ENCODE results near the gene SGO2. TPM values are rescaled to one million over a fixed set of nuclear protein-coding genes. Genes with fewer than 3 reads are reported as not detected.

SGO2 gene
- 14.5 TPM for polyA plus RNA-seq (2012; ENCODE audit: missing spikeins)

DNA sequence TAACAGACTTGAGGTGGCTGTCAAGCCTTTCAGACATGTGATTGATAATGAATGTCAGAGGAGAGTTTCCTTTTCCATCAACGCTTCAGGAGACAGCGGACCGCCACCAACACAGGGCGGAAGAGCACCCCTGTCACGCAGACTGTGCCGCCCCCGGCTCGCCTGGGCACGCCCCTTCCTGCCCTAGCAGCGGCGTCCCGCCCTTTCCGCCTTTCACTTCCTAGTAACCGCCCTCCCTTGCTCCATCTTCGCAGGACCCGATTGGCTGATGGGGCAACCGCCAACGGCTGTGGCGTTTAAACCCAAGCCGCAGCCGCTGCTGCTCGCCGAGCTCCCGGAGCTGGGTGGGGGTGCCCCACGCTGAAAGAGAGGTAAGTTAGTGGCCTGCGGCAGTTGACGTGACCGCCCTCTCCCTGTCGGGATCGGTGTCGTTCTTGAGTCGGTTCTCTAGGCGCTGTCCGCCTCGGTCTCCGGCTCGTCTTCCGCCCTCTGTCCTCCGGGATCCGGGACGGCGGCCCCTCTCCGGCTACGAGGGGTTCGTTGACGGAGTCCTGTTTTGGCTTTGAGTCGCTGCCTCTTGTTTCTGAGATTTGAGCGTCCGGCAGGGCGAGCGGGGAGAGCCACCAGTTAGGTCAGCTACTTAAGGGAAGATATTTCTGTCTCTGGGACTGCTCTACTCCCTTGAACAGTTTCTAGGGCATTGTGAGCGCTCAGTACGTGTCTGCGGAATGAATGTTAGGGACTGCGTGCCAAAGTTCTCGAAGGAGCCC lies at the start of gene SGO2:
Gene SGO2 (plus strand): TSS at position 326 of the 770 bp plus-strand sequence. CDS start 6,769 bp downstream, outside the sequence.
- FAIRE-seq: peak; percentile 100
- peak; percentile 85 for DNase-seq (ENCODE audit: insufficient read length)
- peak; percentile 88 for TF ChIP-seq POLR2A (IDR thresholded peaks at IDR 0.05; ENCODE audit: low read depth, low read length)
- TF ChIP-seq TAF1 (IDR thresholded peaks at IDR 0.05; ENCODE audit: borderline replicate concordance, low read depth, low read length): 0 out of 2 replicates have a peak, but pooled peaks have one; percentile 17
- peak; percentile 65 for TF ChIP-seq POLR2AphosphoS5 (IDR thresholded peaks at IDR 0.05; ENCODE audit: low read depth, low read length)

GRCh38 chr2:200476836-200477235 lies 49.2 kb upstream of the SGO2 start:
- FAIRE-seq (no peak), DNase-seq (ENCODE audit: insufficient read length) (no peak)
- no peak for TF ChIP-seq POLR2AphosphoS5 (IDR thresholded peaks at IDR 0.05; ENCODE audit: low read depth, low read length)

GRCh38 chr2:200477667-200478131 lies 48.3 kb upstream of the SGO2 start:
- FAIRE-seq: no peak
- DNase-seq (ENCODE audit: insufficient read length): no peak
- TF ChIP-seq POLR2A (IDR thresholded peaks at IDR 0.05; ENCODE audit: low read depth, low read length) (no peak), POLR2AphosphoS5 (IDR thresholded peaks at IDR 0.05; ENCODE audit: low read depth, low read length) (no peak), TAF1 (IDR thresholded peaks at IDR 0.05; ENCODE audit: borderline replicate concordance, low read depth, low read length) (no peak)

- no peak for TF ChIP-seq TAF1 (IDR thresholded peaks at IDR 0.05; ENCODE audit: borderline replicate concordance, low read depth, low read length)
- TF ChIP-seq POLR2AphosphoS5 (IDR thresholded peaks at IDR 0.05; ENCODE audit: low read depth, low read length): no peak
- TF ChIP-seq POLR2A (IDR thresholded peaks at IDR 0.05; ENCODE audit: low read depth, low read length): no peak
- FAIRE-seq (no peak), DNase-seq (ENCODE audit: insufficient read length) (no peak)
These were observed 46.2 kb upstream of the SGO2 start for GRCh38 chr2:200479692-200480265.

DNA sequence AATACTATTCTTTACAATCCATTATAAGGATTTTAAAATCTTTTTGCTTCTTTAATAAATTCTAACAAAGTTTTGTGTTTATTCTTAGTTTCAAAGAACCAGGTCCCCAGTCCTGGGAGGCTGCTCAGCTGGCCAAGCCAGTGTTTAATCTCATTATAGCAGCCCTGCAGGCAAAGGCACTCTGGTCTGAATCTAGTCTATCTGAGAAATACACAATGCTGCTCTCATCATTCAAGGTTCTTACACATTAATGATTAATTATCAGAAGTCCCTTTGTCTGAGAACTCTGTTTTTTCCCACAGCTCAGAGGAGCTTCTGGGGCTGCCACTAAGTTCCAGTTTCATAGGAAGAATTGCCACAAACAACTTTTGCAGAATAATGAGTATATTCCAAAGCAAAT lies 43.8 kb upstream of the SGO2 start:
- DNase-seq (ENCODE audit: insufficient read length): no peak
- TF ChIP-seq POLR2AphosphoS5 (IDR thresholded peaks at IDR 0.05; ENCODE audit: low read depth, low read length): no peak
- TF ChIP-seq POLR2A (IDR thresholded peaks at IDR 0.05; ENCODE audit: low read depth, low read length): no peak
- no peak for TF ChIP-seq TAF1 (IDR thresholded peaks at IDR 0.05; ENCODE audit: borderline replicate concordance, low read depth, low read length)
- no peak for FAIRE-seq

DNA sequence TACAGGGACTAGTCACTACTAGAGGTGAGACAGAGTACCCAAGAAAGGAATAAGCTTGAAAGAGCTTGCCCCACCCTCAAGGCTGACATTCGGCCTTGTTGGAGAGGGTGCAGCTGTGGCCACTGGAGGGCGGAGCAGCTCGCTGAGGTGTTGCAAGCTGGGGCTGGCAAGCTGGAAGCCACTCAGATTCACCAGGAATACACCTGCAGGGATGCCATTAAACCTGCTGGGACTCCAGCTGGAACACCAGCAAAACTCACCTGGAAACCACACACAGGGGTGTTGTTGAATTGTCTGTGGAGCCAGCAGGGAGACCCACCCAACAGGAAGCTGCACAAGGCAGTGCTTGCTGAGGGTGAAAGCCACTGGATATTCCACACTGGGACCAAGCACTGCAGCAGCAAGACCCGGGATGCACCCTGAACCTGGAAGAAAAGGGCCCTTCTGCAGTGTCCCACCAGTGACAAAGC lies 42.2 kb upstream of the SGO2 start:
- DNase-seq (ENCODE audit: insufficient read length) (peak; percentile 26), FAIRE-seq (peak; percentile 84)
- no peak for TF ChIP-seq POLR2AphosphoS5 (IDR thresholded peaks at IDR 0.05; ENCODE audit: low read depth, low read length)
- no peak for TF ChIP-seq POLR2A (IDR thresholded peaks at IDR 0.05; ENCODE audit: low read depth, low read length)
- no peak for TF ChIP-seq TAF1 (IDR thresholded peaks at IDR 0.05; ENCODE audit: borderline replicate concordance, low read depth, low read length)

- DNase-seq (ENCODE audit: insufficient read length): no peak
- no peak for TF ChIP-seq TAF1 (IDR thresholded peaks at IDR 0.05; ENCODE audit: borderline replicate concordance, low read depth, low read length)
- TF ChIP-seq POLR2A (IDR thresholded peaks at IDR 0.05; ENCODE audit: low read depth, low read length): no peak
- no peak for TF ChIP-seq POLR2AphosphoS5 (IDR thresholded peaks at IDR 0.05; ENCODE audit: low read depth, low read length)
- FAIRE-seq: no peak
These were observed 41.1 kb upstream of the SGO2 start for GRCh38 chr2:200484934-200485333.

DNA sequence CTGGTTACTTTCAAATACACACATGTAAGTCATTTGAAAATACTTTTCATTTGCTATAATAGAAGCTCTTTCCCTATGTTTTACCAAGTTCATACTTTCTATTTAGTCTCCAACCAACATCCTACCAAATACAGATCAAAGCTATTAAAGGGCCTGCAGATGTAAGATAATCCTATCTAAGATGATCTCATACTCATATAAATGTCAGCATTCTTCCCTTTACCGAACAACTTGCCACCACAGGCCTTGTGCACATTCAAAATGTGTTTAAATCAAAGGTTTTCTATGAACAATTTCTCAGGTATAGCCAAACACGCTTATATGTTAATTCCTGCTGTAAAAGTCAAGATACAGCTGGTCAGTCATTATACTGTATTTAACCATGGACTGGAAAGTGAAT lies 39.5 kb upstream of the SGO2 start:
- TF ChIP-seq TAF1 (IDR thresholded peaks at IDR 0.05; ENCODE audit: borderline replicate concordance, low read depth, low read length): no peak
- no peak for TF ChIP-seq POLR2A (IDR thresholded peaks at IDR 0.05; ENCODE audit: low read depth, low read length)
- no peak for TF ChIP-seq POLR2AphosphoS5 (IDR thresholded peaks at IDR 0.05; ENCODE audit: low read depth, low read length)
- FAIRE-seq (no peak), DNase-seq (ENCODE audit: insufficient read length) (no peak)

DNA sequence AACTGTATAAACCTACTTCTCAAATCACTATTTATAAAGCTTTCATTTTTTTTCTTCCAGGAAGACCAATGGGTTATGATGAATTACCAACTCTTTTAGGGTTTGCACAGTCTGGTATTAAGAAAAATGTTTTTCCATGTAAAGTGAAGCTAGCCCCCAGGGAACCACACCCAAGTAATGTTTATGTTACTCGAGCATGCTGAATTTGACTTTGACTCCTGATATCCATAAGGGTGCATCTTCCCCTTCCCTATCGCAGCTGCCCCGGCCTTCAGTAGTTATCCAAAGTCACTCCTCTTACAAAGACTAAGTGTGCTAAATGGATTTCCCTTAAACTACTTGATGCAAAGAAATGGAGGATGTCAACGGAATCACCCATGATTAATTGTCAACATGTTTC lies 37.8 kb upstream of the SGO2 start:
- no peak for TF ChIP-seq POLR2A (IDR thresholded peaks at IDR 0.05; ENCODE audit: low read depth, low read length)
- no peak for TF ChIP-seq POLR2AphosphoS5 (IDR thresholded peaks at IDR 0.05; ENCODE audit: low read depth, low read length)
- TF ChIP-seq TAF1 (IDR thresholded peaks at IDR 0.05; ENCODE audit: borderline replicate concordance, low read depth, low read length): no peak
- DNase-seq (ENCODE audit: insufficient read length): no peak
- no peak for FAIRE-seq

- TF ChIP-seq TAF1 (IDR thresholded peaks at IDR 0.05; ENCODE audit: borderline replicate concordance, low read depth, low read length): no peak
- TF ChIP-seq POLR2A (IDR thresholded peaks at IDR 0.05; ENCODE audit: low read depth, low read length): no peak
- no peak for TF ChIP-seq POLR2AphosphoS5 (IDR thresholded peaks at IDR 0.05; ENCODE audit: low read depth, low read length)
- FAIRE-seq: no peak
These were observed 36.0 kb upstream of the SGO2 start for GRCh38 chr2:200490001-200490400.

GRCh38 chr2:200492656-200493055 lies 33.4 kb upstream of the SGO2 start:
- TF ChIP-seq TAF1 (IDR thresholded peaks at IDR 0.05; ENCODE audit: borderline replicate concordance, low read depth, low read length) (no peak), POLR2AphosphoS5 (IDR thresholded peaks at IDR 0.05; ENCODE audit: low read depth, low read length) (no peak), POLR2A (IDR thresholded peaks at IDR 0.05; ENCODE audit: low read depth, low read length) (no peak)
- no peak for DNase-seq (ENCODE audit: insufficient read length)
- FAIRE-seq: no peak

More at GRCh38 chr2:200490001-200490400, 36.0 kb upstream of the SGO2 start:
- no peak for DNase-seq (ENCODE audit: insufficient read length)

DNA sequence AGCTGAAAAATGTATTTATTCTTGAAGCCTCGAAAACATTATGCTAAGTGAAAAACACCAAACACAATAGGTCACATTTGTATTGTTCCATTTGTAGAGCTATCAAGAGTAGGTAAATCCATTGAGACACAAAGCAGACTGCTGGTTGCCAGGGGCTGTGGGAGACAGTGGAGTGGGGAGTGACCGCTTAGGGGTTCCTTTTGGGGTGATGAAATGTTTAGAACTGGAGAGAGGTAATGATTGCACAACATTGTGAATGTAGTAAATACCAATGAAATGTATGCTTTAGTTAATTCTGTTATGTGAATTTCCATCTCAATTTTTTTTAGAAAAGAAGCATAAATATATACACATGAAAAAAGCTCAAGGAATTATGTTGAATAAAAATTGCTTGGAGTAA lies 32.0 kb upstream of the SGO2 start:
- no peak for TF ChIP-seq TAF1 (IDR thresholded peaks at IDR 0.05; ENCODE audit: borderline replicate concordance, low read depth, low read length)
- TF ChIP-seq POLR2A (IDR thresholded peaks at IDR 0.05; ENCODE audit: low read depth, low read length): no peak
- TF ChIP-seq POLR2AphosphoS5 (IDR thresholded peaks at IDR 0.05; ENCODE audit: low read depth, low read length): no peak
- DNase-seq (ENCODE audit: insufficient read length): no peak
- no peak for FAIRE-seq

All from GM12892 (cell line).